Skin of body (tissue), 3 donors: Measurements from ENCODE around the gene GAA. TPM values are rescaled to one million over a fixed set of nuclear protein-coding genes. Genes with fewer than 3 reads are reported as not detected.
"Not testable (repeated sequence)": the region's sequence is repeated elsewhere in the genome, so short reads cannot be mapped to it uniquely, and the experiment has no call there.

Source experiments
- DNase-seq: peaks from one replicate; lab custom pipeline; 2025; lab: John Stamatoyannopoulos, UW
- small RNA-seq: library from RNA; depleted of rRNA; stranded (forward); fragments of <200 nt; gene quantifications from one replicate; pipeline ENCODE3, GENCODE V24; 2014; ENCODE audit warnings: low replicate concordance
- total RNA-seq: library from RNA; depleted of rRNA; stranded (reverse); fragments of >200 nt; gene quantifications from one replicate; pipeline ENCODE4 v1.2.3, GENCODE V29; 2014

GAA gene
- total RNA-seq, 1 donor from 2014 or later = 12.0 TPM

DNA sequence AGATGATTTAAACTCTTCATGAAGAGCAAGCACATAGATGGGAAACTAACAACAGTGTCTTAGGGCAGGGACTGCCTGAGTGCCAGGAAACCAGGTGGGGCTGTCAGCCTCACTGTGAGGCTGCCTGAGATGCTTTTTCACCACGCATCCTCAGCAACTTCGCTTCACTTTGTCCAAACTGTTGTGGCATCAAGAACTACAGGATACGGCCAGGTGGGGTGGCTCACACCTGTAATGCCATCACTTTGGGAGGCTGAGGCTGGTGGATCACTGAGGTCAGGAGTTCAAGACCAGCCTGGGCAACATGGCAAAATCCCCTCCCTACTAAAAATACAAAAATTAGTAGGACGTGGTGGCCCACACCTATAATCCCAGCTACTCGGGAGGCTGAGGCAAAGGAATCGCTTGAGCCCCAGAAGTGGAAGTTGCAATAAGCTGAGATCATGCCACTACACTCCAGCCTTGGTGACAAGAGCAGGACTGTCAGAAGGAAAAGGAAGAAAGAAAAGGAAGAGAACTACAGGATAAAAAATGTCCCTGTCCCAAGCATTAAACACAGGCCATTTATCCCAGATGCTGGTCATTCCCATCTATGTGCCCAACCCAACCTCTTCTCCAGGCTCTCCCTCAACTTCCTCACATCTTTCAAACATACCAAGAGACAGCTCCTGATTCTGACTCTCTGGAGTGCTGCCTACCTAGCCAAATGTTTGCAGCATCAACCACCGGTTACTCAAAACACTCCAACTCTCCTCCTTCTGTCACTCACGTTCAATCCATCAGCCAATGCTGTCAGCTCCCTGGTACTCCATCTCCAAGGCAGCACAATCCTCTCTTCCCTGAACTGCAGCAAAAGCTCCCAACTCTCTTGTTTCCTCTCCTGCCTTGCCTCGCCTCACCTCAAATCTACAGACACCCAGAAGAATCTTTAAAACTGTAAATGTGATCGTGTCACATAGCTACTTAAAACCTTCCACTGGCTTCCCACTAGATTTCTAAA, 44.0 kb downstream of the GAA start:
- DNase-seq = no peak

DNA sequence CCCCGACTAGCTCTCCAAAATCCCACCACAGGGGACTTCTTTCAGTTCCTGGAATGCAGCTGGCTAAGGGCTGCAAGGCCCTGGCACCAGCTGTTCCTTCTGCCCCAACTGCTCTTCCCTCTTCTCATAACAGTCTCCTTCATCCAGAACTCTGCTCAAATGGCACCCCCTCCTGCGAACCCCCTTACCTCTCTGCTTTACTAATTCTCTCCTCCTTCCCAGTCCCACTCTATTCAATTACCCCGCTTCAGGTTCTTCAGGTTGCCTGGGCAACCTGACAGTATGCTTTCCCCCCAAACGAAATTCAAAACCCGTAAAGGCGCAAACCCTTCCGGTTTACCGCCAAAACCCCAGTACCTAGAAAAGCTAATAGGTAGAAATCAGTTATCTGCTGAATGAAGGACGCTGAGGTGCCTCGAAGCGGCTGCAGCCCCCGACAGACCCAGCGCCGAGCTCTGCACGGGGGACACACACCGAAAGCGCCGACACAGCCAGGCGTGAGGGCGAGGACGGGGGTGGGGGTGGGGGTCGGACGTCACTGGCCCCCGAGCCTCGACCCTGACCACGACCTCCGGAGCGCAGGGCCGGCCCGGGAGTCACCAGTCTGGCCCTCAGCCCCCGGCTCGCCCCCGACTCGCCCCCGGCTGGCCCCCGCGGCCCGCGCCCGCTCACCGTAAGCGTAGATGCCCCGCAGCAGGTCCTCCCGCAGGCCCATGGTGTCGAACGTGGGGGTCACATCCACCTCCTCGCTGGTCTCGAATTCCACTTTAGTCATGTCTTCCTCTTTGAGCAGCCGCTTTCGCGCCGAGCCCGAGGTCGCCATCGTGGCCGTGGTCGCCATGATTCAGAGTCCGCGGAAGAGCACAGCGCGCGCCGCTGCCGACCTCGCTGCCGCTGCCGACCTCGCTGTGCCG, 45.0 kb downstream of the GAA start:
- DNase-seq = no peak

DNA sequence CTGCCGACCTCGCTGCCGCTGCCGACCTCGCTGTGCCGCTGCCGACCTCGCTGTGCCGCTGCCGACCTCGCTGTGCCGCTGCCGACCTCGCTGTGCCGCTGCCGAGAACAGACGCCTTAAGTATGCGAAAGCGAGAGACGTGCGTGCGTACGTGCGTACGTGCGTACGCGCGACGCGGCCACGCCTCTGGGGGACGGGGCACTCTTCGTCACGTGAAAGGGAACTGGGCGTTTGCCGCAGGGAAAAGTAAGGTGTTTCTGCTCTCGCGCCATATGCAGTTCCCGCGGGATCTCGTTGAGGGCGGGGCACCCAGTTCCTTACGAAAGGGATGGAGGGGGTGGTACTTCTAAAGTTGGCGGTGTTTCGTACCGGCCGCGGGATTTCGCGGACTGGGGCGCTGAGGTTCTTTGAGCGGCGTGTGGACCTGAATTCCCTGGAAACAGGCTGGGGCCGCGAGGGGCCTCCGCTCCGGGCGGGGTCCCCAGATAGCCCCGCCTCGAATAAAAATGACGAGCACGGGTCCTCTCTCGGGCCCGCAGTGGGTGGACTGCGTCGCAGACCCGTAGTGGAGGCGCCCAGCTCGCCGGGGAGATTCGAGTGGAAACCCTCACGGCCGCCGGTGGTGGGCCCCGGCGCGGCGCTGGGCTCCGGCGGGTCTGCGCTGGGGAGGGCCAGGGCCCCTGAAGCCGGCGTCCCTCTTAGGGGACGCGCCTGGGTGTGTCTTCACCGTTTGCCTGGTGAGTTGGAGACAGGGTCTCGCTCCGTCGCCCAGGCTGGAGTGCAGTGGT, 45.8 kb downstream of the GAA start, which contains the start of gene EIF4A3:
Gene EIF4A3, minus strand, starts transcription at position 94 of the 788 bp plus-strand sequence. CDS start 167 bp downstream, outside the sequence.
- DNase-seq = peak; percentile 99

DNA sequence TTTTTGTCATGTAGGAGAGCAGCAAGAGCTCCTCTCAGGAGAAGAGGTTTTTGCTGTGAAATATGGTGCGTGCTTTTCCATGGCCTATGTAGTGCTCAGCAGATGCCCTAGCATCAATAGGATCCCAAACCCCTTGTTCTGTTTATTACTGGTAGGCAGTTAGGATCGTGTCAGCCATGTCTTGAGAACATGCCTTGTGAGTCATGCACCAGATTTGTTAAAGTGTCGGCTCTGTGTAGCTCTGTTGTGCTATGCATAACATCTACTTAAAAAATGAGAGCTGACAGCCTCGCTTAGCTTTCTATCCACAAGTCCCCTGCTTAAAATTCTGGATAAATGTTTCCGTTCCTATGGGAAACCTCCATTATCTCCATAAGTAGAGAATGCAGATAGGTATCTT, 50.0 kb downstream of the GAA start:
- no peak for DNase-seq

DNA sequence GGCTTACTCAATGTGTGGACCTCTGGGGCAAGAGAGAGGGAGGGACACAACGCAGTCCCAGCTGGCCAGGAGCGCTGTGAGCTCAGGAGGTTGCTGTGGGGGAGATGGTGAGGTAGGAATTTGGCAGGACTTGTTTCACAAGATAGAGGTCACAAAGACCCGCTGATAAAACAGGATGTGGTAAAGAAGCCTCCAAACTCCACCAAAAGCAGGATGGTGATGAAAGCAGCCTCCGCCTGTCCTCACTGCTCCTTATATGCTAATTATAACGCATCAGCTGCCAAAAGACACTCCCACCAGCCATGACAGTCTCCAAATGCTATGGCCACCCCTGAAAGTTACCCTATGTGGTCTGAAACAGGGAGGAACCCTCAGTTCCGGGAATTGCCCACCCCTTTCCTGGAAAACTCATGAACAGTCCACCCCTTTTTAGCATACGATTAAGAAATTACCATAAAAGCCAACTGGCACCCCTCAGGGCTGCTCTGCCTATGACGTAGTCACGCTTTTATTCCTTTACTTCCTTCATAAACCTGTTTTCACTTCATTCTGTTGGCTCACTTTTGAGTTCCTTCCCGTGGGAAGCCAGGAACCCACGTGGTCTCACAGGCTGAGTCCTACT, 50.8 kb downstream of the GAA start:
- no peak for DNase-seq

DNA sequence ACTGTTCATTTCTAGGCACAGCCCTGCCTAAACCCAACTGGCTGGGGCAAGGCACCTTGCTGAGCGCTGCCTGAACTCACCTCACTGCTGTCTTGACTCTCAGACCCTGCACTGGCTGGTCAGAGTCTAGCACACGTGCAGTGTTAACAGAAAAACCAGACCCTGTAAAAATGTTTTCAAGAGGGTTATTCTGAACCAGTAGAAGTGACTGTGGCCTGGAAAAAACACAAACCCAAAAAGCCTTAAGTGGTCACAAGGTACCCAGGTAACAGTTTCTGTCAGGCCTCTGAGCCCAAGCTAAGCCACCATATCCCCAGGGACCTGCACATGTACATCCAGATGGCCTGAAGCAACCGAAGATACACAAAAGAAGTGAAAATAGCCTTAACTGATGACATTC, 51.6 kb downstream of the GAA start:
- no peak for DNase-seq

DNA sequence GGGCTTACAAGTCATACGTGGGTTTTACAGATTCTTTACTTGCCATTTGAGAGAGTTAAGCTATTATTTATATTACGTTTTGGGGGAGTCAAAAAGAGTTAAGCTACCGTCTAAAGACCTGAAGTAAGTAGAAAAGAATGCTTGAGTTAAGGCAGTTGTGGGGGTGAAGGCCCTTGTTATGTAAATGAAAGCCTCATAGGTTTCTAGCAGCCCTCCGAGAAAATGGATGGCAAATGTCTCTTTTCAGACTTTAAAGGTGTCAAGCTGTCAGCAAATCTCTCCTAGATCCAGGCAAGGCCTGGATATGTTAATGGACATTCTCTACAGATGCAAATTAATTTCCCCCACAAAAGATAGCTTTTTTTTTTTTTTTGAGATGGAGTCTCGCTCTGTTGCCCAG, 52.8 kb downstream of the GAA start:
- DNase-seq = no peak

DNA sequence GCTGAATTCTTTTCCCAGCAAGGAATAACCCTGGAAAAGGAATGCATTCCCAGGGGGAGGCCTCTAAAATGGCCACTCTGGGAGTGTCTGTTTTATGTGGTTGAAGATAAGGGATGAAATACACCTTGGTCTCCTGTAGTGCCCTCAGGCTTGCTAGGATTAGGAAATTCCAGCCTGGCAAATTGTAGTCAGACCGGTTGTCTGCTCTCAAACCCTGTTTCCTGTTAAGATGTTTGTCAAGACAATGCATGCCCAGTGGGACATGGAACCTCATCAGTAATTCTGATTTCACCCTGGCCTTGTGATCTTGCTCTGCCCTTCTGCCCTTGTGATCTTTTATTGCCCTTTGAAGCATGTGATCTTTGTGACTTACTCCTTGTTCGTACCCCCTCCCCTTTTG, 54.2 kb downstream of the GAA start:
- not testable (repeated sequence) for DNase-seq

DNA sequence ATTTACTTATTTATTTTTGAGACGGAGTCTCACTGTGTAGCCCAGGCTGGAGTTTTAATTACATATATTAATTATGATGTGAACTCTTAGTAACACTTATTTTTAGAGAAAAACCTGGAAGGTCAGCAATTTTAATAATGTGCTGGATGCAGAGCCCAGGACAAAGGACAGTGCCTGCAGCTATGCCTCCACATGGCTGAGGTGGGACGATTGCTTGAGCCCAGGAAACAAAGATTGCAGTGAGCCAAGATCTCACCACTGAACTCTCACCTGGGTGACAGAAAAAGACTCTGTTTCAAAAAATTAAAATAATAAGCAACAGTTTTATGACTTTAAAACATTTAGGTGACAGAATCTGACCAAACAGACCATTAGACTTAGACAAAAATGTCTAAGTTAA, 57.5 kb downstream of the GAA start:
- no peak for DNase-seq

DNA sequence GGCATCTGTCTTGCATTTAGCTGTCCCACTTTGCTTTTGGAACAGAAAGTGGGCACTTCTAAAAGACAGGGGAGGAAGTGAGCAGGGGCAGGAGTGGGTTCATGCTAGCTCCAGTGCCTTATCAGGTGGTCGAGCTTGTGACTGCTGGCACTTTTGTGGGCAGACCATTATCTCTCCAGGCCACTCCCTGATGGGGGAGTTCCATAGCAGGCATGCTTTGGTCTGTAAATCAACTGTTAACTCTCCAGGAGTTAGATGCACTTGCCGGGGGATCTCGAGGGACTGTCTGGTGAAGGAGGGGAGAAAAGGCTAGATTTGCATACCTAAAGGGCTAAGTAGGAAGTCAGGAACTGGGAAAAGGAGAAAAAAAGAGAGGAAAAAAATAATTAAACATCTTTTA, 59.2 kb downstream of the GAA start:
- no peak for DNase-seq

DNA sequence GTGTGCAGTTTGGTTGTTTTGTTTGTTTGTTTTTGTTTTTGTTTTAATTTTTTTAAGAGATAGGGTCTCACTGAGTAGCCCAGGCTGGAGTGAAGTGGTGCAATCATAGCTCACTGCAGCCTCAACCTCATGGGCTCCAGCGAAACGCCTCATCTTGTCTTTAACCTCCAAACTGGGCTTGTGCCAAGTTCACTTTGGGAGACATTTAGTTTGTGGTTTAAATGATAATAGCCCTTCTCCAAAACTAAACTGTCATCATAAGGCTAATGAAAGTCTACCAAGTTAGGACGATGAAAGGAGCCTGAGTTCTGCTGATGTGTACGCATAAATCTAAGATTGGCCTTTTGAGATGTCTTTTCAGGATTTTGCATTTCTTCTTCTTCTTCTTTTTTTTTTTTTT, 62.0 kb downstream of the GAA start:
- DNase-seq = no peak

DNA sequence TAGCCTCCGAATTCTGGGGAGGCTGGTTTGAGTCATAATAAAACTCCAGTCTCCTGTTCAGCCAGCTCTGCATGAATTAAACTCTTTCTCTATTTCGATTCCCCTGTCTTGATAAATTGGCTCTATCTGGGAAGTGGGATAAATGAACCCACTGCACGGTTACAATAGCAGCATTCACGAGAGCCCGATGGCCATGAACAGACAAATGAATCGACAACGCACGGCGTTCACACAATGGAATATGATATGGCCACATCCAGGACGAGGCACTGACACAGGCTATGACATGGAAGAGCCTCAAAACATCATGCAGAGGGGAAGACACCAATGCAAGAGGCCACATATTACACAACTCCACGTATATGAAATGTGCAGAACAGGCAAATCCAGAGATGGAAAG, 62.8 kb downstream of the GAA start:
- no peak for DNase-seq

DNA sequence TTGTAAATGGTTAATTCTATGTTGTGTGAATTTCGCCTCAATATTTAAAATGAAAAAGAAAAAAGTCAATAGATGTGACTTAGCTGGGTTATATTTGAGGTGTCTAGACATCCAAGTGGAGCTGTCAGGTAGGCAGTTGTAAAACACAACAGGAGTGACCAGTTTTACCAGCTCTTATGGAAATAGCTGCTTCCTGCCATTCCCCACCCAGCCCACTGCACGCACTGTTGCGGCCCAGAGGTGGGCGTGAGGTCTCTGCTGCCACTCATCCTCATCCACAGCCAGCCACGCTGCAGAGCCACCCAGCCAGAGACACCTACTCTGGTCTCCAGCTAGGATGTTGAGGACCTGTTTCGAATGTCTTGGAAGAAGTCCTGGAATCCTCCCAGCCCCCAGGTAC, 65.1 kb downstream of the GAA start:
- no peak for DNase-seq

DNA sequence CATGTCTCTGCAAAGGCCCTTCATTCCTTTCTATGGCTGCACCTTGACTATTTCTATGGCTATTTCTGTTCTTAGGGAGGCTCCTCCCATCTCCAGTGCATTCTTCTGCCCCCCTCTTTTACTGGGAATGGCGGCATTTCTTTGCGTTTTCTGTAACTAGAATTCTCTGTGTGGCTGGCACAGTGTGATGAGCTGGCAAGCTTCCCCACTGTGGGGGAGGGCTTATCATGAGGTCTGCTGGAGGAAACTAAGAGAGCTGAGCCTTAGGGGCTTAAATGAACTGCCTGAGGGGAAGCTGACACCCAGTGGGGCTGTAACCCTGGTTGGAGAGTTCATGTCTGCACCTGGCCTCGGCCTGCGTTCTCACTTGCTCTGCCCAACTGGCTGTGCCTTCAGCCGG, 67.0 kb downstream of the GAA start:
- no peak for DNase-seq

DNA sequence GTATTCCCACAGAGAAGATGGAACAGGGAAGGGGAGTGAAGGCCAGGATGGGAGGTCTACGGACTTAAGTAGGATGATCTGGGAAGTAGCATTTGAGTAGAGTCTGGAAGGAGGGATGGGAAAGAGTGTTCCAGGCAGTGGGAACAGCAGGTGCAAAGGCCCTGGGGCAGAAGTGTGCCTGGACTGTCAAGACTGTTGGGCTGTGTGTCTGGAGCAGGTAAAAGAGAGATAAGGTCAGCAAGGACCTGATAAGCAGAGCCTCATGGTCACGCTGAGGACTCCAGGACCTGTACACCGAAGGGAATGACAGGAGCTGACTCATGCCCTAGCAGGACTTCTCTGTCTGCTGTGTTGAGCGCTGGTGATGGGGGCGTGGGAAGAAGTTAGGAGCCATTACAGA, 67.7 kb downstream of the GAA start:
- no peak for DNase-seq

Small RNA genes within 50 kb of the gene (small RNA-seq; reads per million reads assigned to genes)
- gene AC087741.2 = not detected
- gene MIR1268B = not detected

Other genes with a start within 250 kb of the GAA start
- gene TBC1D16, start 65.7 kb upstream of the GAA start, total RNA-seq = 18.3 TPM
- gene CCDC40, start 64.9 kb upstream of the GAA start, total RNA-seq = 3.3 TPM
- 60.4 TPM for gene EIF4A3, start 45.5 kb downstream of the GAA start, total RNA-seq
- gene CARD14, start 68.4 kb downstream of the GAA start, total RNA-seq = 7.3 TPM
- 9.9 TPM for gene SGSH, start 118.8 kb downstream of the GAA start, total RNA-seq
- 6.4 TPM for gene SLC26A11, start 118.8 kb downstream of the GAA start, total RNA-seq
- 59.0 TPM for gene RNF213, start 159.3 kb downstream of the GAA start, total RNA-seq